Measurements from ENCODE around the gene BNC2. TPM values are rescaled to one million over a fixed set of nuclear protein-coding genes. Genes with fewer than 3 reads are reported as not detected.

Gene BNC2
- total and polyA plus RNA-seq, 4 donors, result 0.96 to 23.2 (median 9.7) TPM

DNA sequence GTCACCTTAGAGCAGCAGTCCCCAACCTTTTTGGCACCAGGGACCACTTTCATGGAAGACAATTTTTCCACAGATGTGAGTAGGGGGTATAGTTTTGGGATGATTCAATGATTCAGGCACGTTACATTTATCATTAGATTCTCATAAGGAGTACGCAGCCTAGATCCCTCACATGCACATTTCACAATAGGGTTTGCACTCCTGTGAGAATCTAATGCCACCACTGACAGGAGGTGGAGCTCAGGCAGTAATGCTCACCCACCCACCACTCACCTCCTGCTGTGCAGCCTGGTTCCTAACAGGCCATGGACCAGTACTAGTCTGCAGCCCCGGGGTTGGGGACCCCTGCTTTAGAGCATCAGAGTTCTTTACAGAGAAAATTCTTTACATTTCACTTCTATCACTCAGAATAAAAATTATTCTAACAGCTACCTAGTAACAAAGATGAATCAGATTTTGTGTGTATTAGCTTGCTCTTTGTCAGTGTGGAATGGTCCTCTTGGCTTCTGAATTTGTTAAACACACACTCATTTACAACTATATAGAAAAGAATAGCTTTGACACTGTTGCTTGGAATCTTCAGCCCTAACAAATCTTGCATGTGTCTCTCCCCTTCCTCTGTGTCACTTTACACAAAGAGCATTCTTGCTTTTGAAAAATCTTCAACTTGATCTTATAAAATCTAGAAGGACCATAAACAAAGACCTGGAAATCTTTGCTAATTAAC is 438.6 kb downstream of the BNC2 start:
- DNase-seq (no peak), ATAC-seq (ENCODE audit: insufficient read depth, low FRiP score) (no peak)
- peaks cover 0 to 4% (median 0%) of the 10 kb centered on the region in 4 donors for H3K36me3 ChIP-seq (ENCODE audit: control insufficient read depth in 4 of 4, insufficient read depth in 4 of 4, low read length in 4 of 4)
- H3K4me1 ChIP-seq (ENCODE audit: control insufficient read depth in 5 of 5, insufficient read depth in 5 of 5, low read length in 5 of 5), result no peaks in the 10 kb centered on the region
- no peaks in the 10 kb centered on the region for H3K27me3 ChIP-seq (ENCODE audit: control insufficient read depth in 3 of 3, insufficient read depth in 3 of 3, low read length in 2 of 3)
- WGBS, 2 donors, result 88 to 93% methylated on average over 3 of the region's 3 CpGs
- H3K9ac ChIP-seq (ENCODE audit: insufficient read depth in 1 of 2, low read length in 2 of 2), result no peak overlapping the region
- TF ChIP-seq CTCF (IDR thresholded peaks at IDR 0.05; ENCODE audit: control extremely low read depth, extremely low read depth), result no peak
- H3K9me3 ChIP-seq (ENCODE audit: control insufficient read depth in 4 of 4, insufficient read depth in 3 of 4, low read length in 3 of 4), result peaks cover 0 to 3% (median 0%) of the 10 kb centered on the region in 4 donors
- no peak overlapping the region for H3K4me3 ChIP-seq
- H3K27ac ChIP-seq (ENCODE audit: low read depth in 1 of 2, low read length in 1 of 2), result no peak overlapping the region

- H3K9ac ChIP-seq (ENCODE audit: insufficient read depth in 1 of 2, low read length in 2 of 2), result no peak overlapping the region
- no peaks in the 10 kb centered on the region for H3K27me3 ChIP-seq (ENCODE audit: control insufficient read depth in 3 of 3, insufficient read depth in 3 of 3, low read length in 2 of 3)
- no peak for DNase-seq
- no peak for TF ChIP-seq CTCF (IDR thresholded peaks at IDR 0.05; ENCODE audit: control extremely low read depth, extremely low read depth)
- WGBS, 2 donors, result 53 to 60% methylated on average over 5 of the region's 5 CpGs
- no peak for ATAC-seq (ENCODE audit: insufficient read depth, low FRiP score)
- H3K36me3 ChIP-seq (ENCODE audit: control insufficient read depth in 4 of 4, insufficient read depth in 4 of 4, low read length in 4 of 4), result peaks cover 0 to 2% (median 0%) of the 10 kb centered on the region in 4 donors
- H3K9me3 ChIP-seq (ENCODE audit: control insufficient read depth in 4 of 4, insufficient read depth in 3 of 4, low read length in 3 of 4), result no peaks in the 10 kb centered on the region
- peaks cover 0 to 11% (median 0%) of the 10 kb centered on the region in 5 donors for H3K4me1 ChIP-seq (ENCODE audit: control insufficient read depth in 5 of 5, insufficient read depth in 5 of 5, low read length in 5 of 5)
- H3K27ac ChIP-seq (ENCODE audit: low read depth in 1 of 2, low read length in 1 of 2), result no peak overlapping the region
- H3K4me3 ChIP-seq, result no peak overlapping the region
Observed at GRCh38 chr9:16429671-16430070, 440.8 kb downstream of the BNC2 start.

DNA sequence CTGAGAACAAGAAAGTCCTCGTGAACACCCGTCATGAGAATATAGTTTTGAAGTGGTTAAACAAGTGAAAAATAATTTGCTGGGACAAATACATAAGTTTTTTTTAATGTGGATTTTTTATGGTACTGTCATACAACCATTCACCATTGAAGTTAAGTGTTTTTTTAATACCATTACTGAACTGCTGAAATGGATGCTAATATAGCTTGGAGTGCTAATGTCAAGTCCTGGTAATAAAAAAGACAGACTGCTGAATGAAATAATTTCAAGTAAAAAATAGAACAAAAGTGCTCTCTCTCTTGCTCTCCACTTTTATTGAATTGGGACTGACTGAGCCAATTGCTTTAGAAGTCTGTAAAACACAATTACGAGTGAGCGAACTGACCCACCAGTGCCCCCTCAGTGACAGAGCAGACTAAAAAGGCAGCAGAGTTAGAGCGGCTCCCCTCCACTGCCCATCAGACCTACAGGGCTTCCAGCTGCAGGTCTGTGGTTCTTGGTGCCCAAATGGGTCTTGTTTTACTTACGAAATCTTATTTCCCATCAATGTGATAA is 442.5 kb downstream of the BNC2 start:
- H3K27ac ChIP-seq (ENCODE audit: low read depth in 1 of 2, low read length in 1 of 2), result no peak overlapping the region
- H3K27me3 ChIP-seq (ENCODE audit: control insufficient read depth in 3 of 3, insufficient read depth in 3 of 3, low read length in 2 of 3), result no peaks in the 10 kb centered on the region
- peaks cover 0 to 2% (median 0%) of the 10 kb centered on the region in 4 donors for H3K36me3 ChIP-seq (ENCODE audit: control insufficient read depth in 4 of 4, insufficient read depth in 4 of 4, low read length in 4 of 4)
- WGBS, 2 donors, result 92 to 94% methylated on average over 6 of the region's 6 CpGs
- no peak overlapping the region for H3K9ac ChIP-seq (ENCODE audit: insufficient read depth in 1 of 2, low read length in 2 of 2)
- DNase-seq (no peak), ATAC-seq (ENCODE audit: insufficient read depth, low FRiP score) (no peak)
- H3K4me3 ChIP-seq, result no peak overlapping the region
- no peaks in the 10 kb centered on the region for H3K9me3 ChIP-seq (ENCODE audit: control insufficient read depth in 4 of 4, insufficient read depth in 3 of 4, low read length in 3 of 4)
- TF ChIP-seq CTCF (IDR thresholded peaks at IDR 0.05; ENCODE audit: control extremely low read depth, extremely low read depth), result no peak
- peaks cover 0 to 11% (median 0%) of the 10 kb centered on the region in 5 donors for H3K4me1 ChIP-seq (ENCODE audit: control insufficient read depth in 5 of 5, insufficient read depth in 5 of 5, low read length in 5 of 5)
